ENCODE results near the gene BICD1. TPM values are rescaled to one million over a fixed set of nuclear protein-coding genes. Genes with fewer than 3 reads are reported as not detected.

Gene BICD1
- total RNA-seq, 1 experiment from 2014 or later, result 9.2 TPM

DNA sequence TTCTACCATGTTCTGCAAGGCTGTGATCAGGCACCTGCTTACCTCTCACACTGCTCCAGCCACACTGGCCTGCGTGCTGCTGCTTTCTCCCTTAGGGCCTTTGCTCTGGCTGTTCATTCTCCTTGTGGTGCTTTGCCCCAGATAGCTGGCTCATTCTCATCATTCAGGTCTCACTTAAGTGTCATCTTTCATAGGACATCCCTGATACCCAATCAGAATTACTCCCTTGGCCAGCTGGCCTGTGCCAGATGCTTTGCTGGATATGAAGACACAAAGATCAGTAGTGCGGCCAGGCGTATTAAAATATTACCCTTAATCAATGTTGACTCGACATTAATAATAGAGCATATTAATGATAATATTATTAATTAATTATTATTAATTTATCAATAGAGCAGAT lies 148.9 kb downstream of the BICD1 start:
- TF ChIP-seq EZH2 (IDR thresholded peaks at IDR 0.05; ENCODE audit: low read length, unreplicated experiment), result no peak
- TF ChIP-seq CTCF (conservative IDR thresholded peaks at IDR 0.05; ENCODE audit: low read depth, low read length), result no peak
- TF ChIP-seq EZH2phosphoT487 (IDR thresholded peaks at IDR 0.05; ENCODE audit: borderline replicate concordance, low read length), result no peak
- no TSS peak for BruUV-seq (replicated peaks)
- DNase-seq (no peak), ATAC-seq (no peak)
- Histone ChIP-seq H3K79me2 (ENCODE audit: low read length) (no peaks in the 10 kb centered on the region), H2AFZ (ENCODE audit: low read length) (no peak overlapping the region), H3K27me3 (ENCODE audit: low read length) (no peaks in the 10 kb centered on the region), H3K9me3 (ENCODE audit: low read length) (no peaks in the 10 kb centered on the region), H3K4me2 (ENCODE audit: low read length) (no peak overlapping the region), H4K20me1 (ENCODE audit: low read length) (no peaks in the 10 kb centered on the region), H3K27ac (ENCODE audit: low read length) (no peak overlapping the region), H3F3A (ENCODE audit: low read length, unreplicated experiment) (no peaks in the 10 kb centered on the region), H3K36me3 (ENCODE audit: low read depth, low read length) (no peaks in the 10 kb centered on the region), H3K4me3 (ENCODE audit: low read length) (no peak overlapping the region), H3K9ac (ENCODE audit: low read length) (no peak overlapping the region), H3K9me2 (replicated peaks; ENCODE audit: low read length) (no peaks in the 10 kb centered on the region), H3K4me1 (ENCODE audit: insufficient read depth, low read length) (no peaks in the 10 kb centered on the region)
- intact Hi-C loops (cut with micrococcal nuclease), result no loop called here
- CTCF ChIA-PET, result no interaction called here
- POLR2A ChIA-PET (ENCODE audit: unreplicated experiment), result no interaction called here

- no TSS peak for BruUV-seq (replicated peaks)
- CTCF ChIA-PET, result interaction anchor here (0.5 kb wide), 1 partner anchor 124 kb away, joined by 3 read pairs; no protein-coding TSS in a partner anchor
- H3K27ac ChIP-seq (ENCODE audit: low read length), result no peak overlapping the region
- H3K4me2 ChIP-seq (ENCODE audit: low read length), result no peak overlapping the region
- POLR2A ChIA-PET (ENCODE audit: unreplicated experiment), result no interaction called here
- H2AFZ ChIP-seq (ENCODE audit: low read length), result no peak overlapping the region
- no peak for TF ChIP-seq CTCF (conservative IDR thresholded peaks at IDR 0.05; ENCODE audit: low read depth, low read length)
- H3K4me1 ChIP-seq (ENCODE audit: insufficient read depth, low read length), result no peaks in the 10 kb centered on the region
- H3K79me2 ChIP-seq (ENCODE audit: low read length), result no peaks in the 10 kb centered on the region
- no peaks in the 10 kb centered on the region for H3K9me3 ChIP-seq (ENCODE audit: low read length)
- H3K9ac ChIP-seq (ENCODE audit: low read length), result no peak overlapping the region
- no peaks in the 10 kb centered on the region for H3K9me2 ChIP-seq (replicated peaks; ENCODE audit: low read length)
- DNase-seq, result no peak
- intact Hi-C loops (cut with micrococcal nuclease), result no loop called here
- no peak overlapping the region for H3K4me3 ChIP-seq (ENCODE audit: low read length)
- H3K36me3 ChIP-seq (ENCODE audit: low read depth, low read length), result no peaks in the 10 kb centered on the region
- no peaks in the 10 kb centered on the region for H3F3A ChIP-seq (ENCODE audit: low read length, unreplicated experiment)
- no peaks in the 10 kb centered on the region for H3K27me3 ChIP-seq (ENCODE audit: low read length)
- no peaks in the 10 kb centered on the region for H4K20me1 ChIP-seq (ENCODE audit: low read length)
- ATAC-seq, result no peak
Observed at GRCh38 chr12:32257695-32258496, 151.2 kb downstream of the BICD1 start.

GRCh38 chr12:32260696-32261095 lies 154.0 kb downstream of the BICD1 start:
- ChIA-PET CTCF (no interaction called here), POLR2A (ENCODE audit: unreplicated experiment) (no interaction called here)
- Histone ChIP-seq H3K9ac (ENCODE audit: low read length) (no peak overlapping the region), H3K79me2 (ENCODE audit: low read length) (no peaks in the 10 kb centered on the region), H3K27ac (ENCODE audit: low read length) (no peak overlapping the region), H3K9me3 (ENCODE audit: low read length) (no peaks in the 10 kb centered on the region), H3K9me2 (replicated peaks; ENCODE audit: low read length) (no peaks in the 10 kb centered on the region), H3K4me1 (ENCODE audit: insufficient read depth, low read length) (no peaks in the 10 kb centered on the region), H2AFZ (ENCODE audit: low read length) (no peak overlapping the region), H3K36me3 (ENCODE audit: low read depth, low read length) (no peaks in the 10 kb centered on the region), H3F3A (ENCODE audit: low read length, unreplicated experiment) (no peaks in the 10 kb centered on the region), H3K4me2 (ENCODE audit: low read length) (no peak overlapping the region), H3K4me3 (ENCODE audit: low read length) (no peak overlapping the region), H3K27me3 (ENCODE audit: low read length) (no peaks in the 10 kb centered on the region), H4K20me1 (ENCODE audit: low read length) (no peaks in the 10 kb centered on the region)
- no TSS peak for BruUV-seq (replicated peaks)
- DNase-seq (no peak), ATAC-seq (no peak)
- TF ChIP-seq EZH2 (IDR thresholded peaks at IDR 0.05; ENCODE audit: low read length, unreplicated experiment) (no peak), EZH2phosphoT487 (IDR thresholded peaks at IDR 0.05; ENCODE audit: borderline replicate concordance, low read length) (no peak), CTCF (conservative IDR thresholded peaks at IDR 0.05; ENCODE audit: low read depth, low read length) (no peak)
- intact Hi-C loops (cut with micrococcal nuclease), result no loop called here
